Tibial nerve (tissue), 4 donors: ENCODE measurements around the gene RPL6.

Experiments used
- CTCF ChIP-seq, 5 experiments: fragments of 200-600 bp in 3 of 5; fragments of 450-650 bp in 2 of 5; sonication (generic) in 3 of 5; IDR thresholded peaks; one replicate each; pipeline ENCODE4 v1.5.1; 2016 to 2019; ENCODE audit warnings: antibody characterized with exemption in 5 of 5, mild to moderate bottlenecking in 3 of 5, moderate library complexity in 2 of 5
- EP300 ChIP-seq, 2 donors: sonication (generic); formaldehyde crosslinking; IDR thresholded peaks; one replicate each; pipeline ENCODE4 v1.6.1; 2017; ENCODE audit warnings: antibody characterized with exemption in 2 of 2, mild to moderate bottlenecking in 1 of 2
- POLR2A ChIP-seq, 2 donors: fragments of 450-650 bp; IDR thresholded peaks; one replicate each; pipeline ENCODE4 v1.6.1; 2017; ENCODE audit warnings: antibody characterized with exemption in 2 of 2, mild to moderate bottlenecking in 2 of 2, moderate library complexity in 2 of 2

- TF ChIP-seq CTCF (IDR thresholded peaks at IDR 0.05) (no peak), POLR2A (IDR thresholded peaks at IDR 0.05) (no peak), EP300 (IDR thresholded peaks at IDR 0.05) (no peak)
Observed at GRCh38 chr12:112370868-112371510, 38.4 kb downstream of the RPL6 start.
